Activated B cell treated with CpG ODN at 0.5 μM for 24 hours (primary cell): ENCODE data around the gene INTS15. TPM values are rescaled to one million over a fixed set of nuclear protein-coding genes. Genes with fewer than 3 reads are reported as not detected.

Source experiments
- ATAC-seq: fragments of 200-7000 bp; cut with Tn5 transposase; one replicate; pipeline ENCODE4 v1.10.0; 2021; ENCODE audit warnings: low read depth, mild to moderate bottlenecking, moderate library complexity
- CTCF ChIA-PET: fragments of 350-600 bp; sonication (Branson Sonifier 250); formaldehyde crosslinking; loops from one replicate; lab custom pipeline; 2021; ENCODE audit warnings: antibody characterized with exemption; lab: Charles Lee
- POLR2A ChIA-PET: fragments of 350-600 bp; sonication (Branson Sonifier 250); formaldehyde crosslinking; loops from one replicate; lab custom pipeline; 2021; ENCODE audit warnings: antibody characterized with exemption; lab: Charles Lee
- DNase-seq: peaks from one replicate; pipeline ENCODE4 v3.0.0; 2022
- H3K27ac Mint-ChIP-seq: one replicate; pipeline ENCODE4 v1.8.0; 2020; ENCODE audit warnings: mixed read lengths
- H3K27me3 Mint-ChIP-seq: one replicate; pipeline ENCODE4 v1.8.0; 2021; ENCODE audit warnings: mixed read lengths
- H3K36me3 Mint-ChIP-seq: one replicate; pipeline ENCODE4 v1.8.0; 2021; ENCODE audit warnings: low read depth, mixed read lengths
- H3K4me1 Mint-ChIP-seq: one replicate; pipeline ENCODE4 v1.8.0; 2021; ENCODE audit warnings: mixed read lengths
- H3K4me3 Mint-ChIP-seq: one replicate; pipeline ENCODE4 v1.8.0; 2020; ENCODE audit warnings: mild to moderate bottlenecking, mixed read lengths
- H3K9me3 Mint-ChIP-seq: one replicate; pipeline ENCODE4 v1.8.0; 2020; ENCODE audit warnings: mixed read lengths
- CTCF ChIP-seq: fragments of 200-600 bp; IDR thresholded peaks from one replicate; pipeline ENCODE4 v1.8.0; 2022; ENCODE audit warnings: antibody characterized with exemption, mild to moderate bottlenecking
- intact Hi-C: fragments of 100-400 bp; cut with micrococcal nuclease; formaldehyde crosslinking; loops from one replicate; pipeline ENCODE4 v1.15.1; 2024
- total RNA-seq: library from RNA; stranded (reverse); gene quantifications from 2 replicates; pipeline ENCODE4 v1.2.3, GENCODE V29; 2022

The INTS15 gene
- total RNA-seq, 1 donor from 2014 or later: 49.9 TPM

- Mint-ChIP-seq H3K36me3 (peaks cover 70% of the 10 kb centered on the region), H3K27ac (no peak overlapping the region)
These were observed 60.3 kb downstream of the INTS15 start for GRCh38 chr7:6650086-6650485.

GRCh38 chr7:6650521-6651011 is 60.7 kb downstream of the INTS15 start:
- POLR2A ChIA-PET: no interaction called here

More at GRCh38 chr7:6650086-6650485, 60.3 kb downstream of the INTS15 start:
- no peak for TF ChIP-seq CTCF
- H3K4me1 Mint-ChIP-seq: no peaks in the 10 kb centered on the region
- intact Hi-C loops: no loop called here
- H3K27me3 Mint-ChIP-seq: no peaks in the 10 kb centered on the region
- CTCF ChIA-PET: no interaction called here
- POLR2A ChIA-PET: no interaction called here
- no peak for DNase-seq
- no peak overlapping the region for H3K4me3 Mint-ChIP-seq
- H3K9me3 Mint-ChIP-seq: no peaks in the 10 kb centered on the region
- no peak for ATAC-seq

GRCh38 chr7:6651851-6652445 is 62.1 kb downstream of the INTS15 start:
- Mint-ChIP-seq H3K27me3 (no peaks in the 10 kb centered on the region), H3K4me3 (no peak overlapping the region), H3K4me1 (no peaks in the 10 kb centered on the region), H3K27ac (no peak overlapping the region), H3K36me3 (peaks cover 62% of the 10 kb centered on the region), H3K9me3 (no peaks in the 10 kb centered on the region)
- intact Hi-C loops: no loop called here
- ChIA-PET CTCF (no interaction called here), POLR2A (no interaction called here)
- ATAC-seq (no peak), DNase-seq (peak; percentile 7)
- no peak for TF ChIP-seq CTCF

More at GRCh38 chr7:6650521-6651011, 60.7 kb downstream of the INTS15 start:
- TF ChIP-seq CTCF: no peak
- Mint-ChIP-seq H3K36me3 (peaks cover 72% of the 10 kb centered on the region), H3K27me3 (no peaks in the 10 kb centered on the region), H3K27ac (no peak overlapping the region), H3K4me3 (no peak overlapping the region), H3K4me1 (no peaks in the 10 kb centered on the region), H3K9me3 (no peaks in the 10 kb centered on the region)
- ATAC-seq (no peak), DNase-seq (no peak)
- CTCF ChIA-PET: no interaction called here
- intact Hi-C loops: no loop called here

GRCh38 chr7:6652446-6653011 is 62.7 kb downstream of the INTS15 start:
- no peak overlapping the region for H3K4me3 Mint-ChIP-seq
- DNase-seq (no peak), ATAC-seq (no peak)
- H3K36me3 Mint-ChIP-seq: peaks cover 57% of the 10 kb centered on the region
- intact Hi-C loops: no loop called here
- H3K27ac Mint-ChIP-seq: no peak overlapping the region
- no peaks in the 10 kb centered on the region for H3K4me1 Mint-ChIP-seq
- CTCF ChIA-PET: no interaction called here
- H3K9me3 Mint-ChIP-seq: no peaks in the 10 kb centered on the region
- H3K27me3 Mint-ChIP-seq: no peaks in the 10 kb centered on the region
- TF ChIP-seq CTCF: no peak
- POLR2A ChIA-PET: no interaction called here

- TF ChIP-seq CTCF: no peak
- CTCF ChIA-PET: no interaction called here
- POLR2A ChIA-PET: no interaction called here
- H3K36me3 Mint-ChIP-seq: peaks cover 49% of the 10 kb centered on the region
- DNase-seq: no peak
- no peak for ATAC-seq
- no peaks in the 10 kb centered on the region for H3K4me1 Mint-ChIP-seq
- no peaks in the 10 kb centered on the region for H3K9me3 Mint-ChIP-seq
- no peaks in the 10 kb centered on the region for H3K27me3 Mint-ChIP-seq
- intact Hi-C loops: no loop called here
- H3K4me3 Mint-ChIP-seq: no peak overlapping the region
- H3K27ac Mint-ChIP-seq: no peak overlapping the region
These were observed 63.5 kb downstream of the INTS15 start for GRCh38 chr7:6653071-6654003.
